Breast epithelium (tissue), 3 donors: ENCODE results near the gene SLC48A1.

Experiments
- CTCF ChIP-seq, 3 donors: fragments of 450-650 bp; IDR thresholded peaks; one replicate each; pipeline ENCODE4 v1.5.1; 2016 to 2017; ENCODE audit warnings: antibody characterized with exemption in 3 of 3, mild to moderate bottlenecking in 3 of 3, moderate library complexity in 3 of 3
- POLR2A ChIP-seq: fragments of 450-650 bp; IDR thresholded peaks from one replicate; pipeline ENCODE4 v1.6.1; 2016; ENCODE audit warnings: antibody characterized with exemption, mild to moderate bottlenecking, moderate library complexity
- POLR2AphosphoS5 ChIP-seq, 3 donors: sonication (generic); formaldehyde crosslinking; IDR thresholded peaks; one replicate each; pipeline ENCODE4 v1.6.1; 2017; ENCODE audit warnings: antibody characterized with exemption in 3 of 3

GRCh38 chr12:47786662-47787280 lies 13.7 kb downstream of the SLC48A1 start:
- TF ChIP-seq CTCF (IDR thresholded peaks at IDR 0.05), result no peak
- no peak for TF ChIP-seq POLR2AphosphoS5 (IDR thresholded peaks at IDR 0.05)
- no peak for TF ChIP-seq POLR2A
